ENCODE data around the gene ENTPD7.
"Not testable (repeated sequence)": the region's sequence is repeated elsewhere in the genome, so short reads cannot be mapped to it uniquely, and the experiment has no call there.

The ENTPD7 gene

GRCh38 chr10:99746166-99746565, 86.9 kb downstream of the ENTPD7 start:
- not testable (repeated sequence) for DNase-seq (ENCODE audit: low read depth)

DNA sequence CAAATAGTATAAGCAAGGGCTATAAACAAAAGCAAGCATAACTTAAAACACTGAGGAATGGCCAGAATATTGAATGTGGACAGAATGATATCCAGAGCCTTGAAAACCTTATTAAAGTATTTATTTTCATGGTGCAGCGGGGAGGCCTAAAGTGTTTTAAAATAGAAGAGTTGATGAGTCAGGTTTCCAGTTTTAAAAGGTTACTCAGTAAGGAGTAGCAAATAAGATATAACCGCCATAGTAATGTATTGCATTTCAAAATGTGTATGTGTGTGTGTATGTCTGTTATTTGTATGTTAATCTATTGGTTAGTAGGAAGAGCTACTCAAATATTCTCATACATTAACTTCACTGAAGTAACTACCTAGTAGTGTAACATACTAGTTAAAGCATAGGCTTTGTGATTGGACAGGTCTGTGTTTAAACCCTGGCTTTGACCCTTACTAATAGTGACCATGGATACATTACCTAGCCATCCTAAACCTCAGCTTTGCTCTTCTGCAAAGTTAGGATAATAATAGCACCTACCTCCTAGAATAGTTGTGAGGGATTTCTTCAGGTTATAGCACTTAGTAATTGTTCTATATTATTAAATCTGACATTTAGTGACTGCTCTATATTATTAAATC, 89.6 kb downstream of the ENTPD7 start:
- no peak for DNase-seq (ENCODE audit: low read depth)

- no peak for DNase-seq (ENCODE audit: low read depth)
These were observed 91.3 kb downstream of the ENTPD7 start for GRCh38 chr10:99750641-99751040.

DNA sequence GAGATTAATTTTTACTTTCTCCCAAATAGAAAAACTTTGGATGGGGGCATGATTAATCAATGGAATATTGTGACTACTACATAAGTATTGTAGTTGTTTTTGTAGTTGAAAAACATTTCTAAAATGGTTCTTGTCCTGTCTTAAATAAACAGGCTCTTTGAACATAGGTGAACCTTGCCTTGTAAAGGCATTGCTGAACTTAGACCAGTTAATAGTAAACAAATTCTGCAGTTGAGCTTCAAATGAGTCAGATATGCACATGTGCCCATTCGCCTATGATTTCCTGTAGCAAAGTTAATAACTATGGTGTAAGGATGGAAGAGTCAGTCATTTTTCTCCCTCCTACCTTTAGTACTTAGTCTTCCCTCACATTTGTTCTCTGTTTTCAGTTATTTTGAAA, 95.4 kb downstream of the ENTPD7 start:
- no peak for DNase-seq (ENCODE audit: low read depth)
